GM13976 (cell line): ENCODE results near the gene SPINT2.

ENCODE experiments used
- DNase-seq: peaks from one replicate; pipeline ENCODE4 v3.0.0; 2012; ENCODE audit warnings: low spot score
- in situ Hi-C: fragments of 300-500 bp; cut with MboI; formaldehyde crosslinking; loops from one replicate; pipeline ENCODE4 v1.12.0; 2022; ENCODE audit warnings: low sequenced_read_pairs, mixed read lengths, inconsistent platforms; ENCODE audit not compliant: unreplicated experiment
- TF ChIP-seq, protein P1 (sequence below): IDR thresholded peaks from 2 replicates; pipeline ENCODE4 v1.5.1; 2012; ENCODE audit warnings: borderline replicate concordance, mild to moderate bottlenecking; ENCODE audit not compliant: insufficient read depth; ENCODE audit errors: extremely low read depth, missing control alignments, control extremely low read depth

Gene SPINT2

DNA sequence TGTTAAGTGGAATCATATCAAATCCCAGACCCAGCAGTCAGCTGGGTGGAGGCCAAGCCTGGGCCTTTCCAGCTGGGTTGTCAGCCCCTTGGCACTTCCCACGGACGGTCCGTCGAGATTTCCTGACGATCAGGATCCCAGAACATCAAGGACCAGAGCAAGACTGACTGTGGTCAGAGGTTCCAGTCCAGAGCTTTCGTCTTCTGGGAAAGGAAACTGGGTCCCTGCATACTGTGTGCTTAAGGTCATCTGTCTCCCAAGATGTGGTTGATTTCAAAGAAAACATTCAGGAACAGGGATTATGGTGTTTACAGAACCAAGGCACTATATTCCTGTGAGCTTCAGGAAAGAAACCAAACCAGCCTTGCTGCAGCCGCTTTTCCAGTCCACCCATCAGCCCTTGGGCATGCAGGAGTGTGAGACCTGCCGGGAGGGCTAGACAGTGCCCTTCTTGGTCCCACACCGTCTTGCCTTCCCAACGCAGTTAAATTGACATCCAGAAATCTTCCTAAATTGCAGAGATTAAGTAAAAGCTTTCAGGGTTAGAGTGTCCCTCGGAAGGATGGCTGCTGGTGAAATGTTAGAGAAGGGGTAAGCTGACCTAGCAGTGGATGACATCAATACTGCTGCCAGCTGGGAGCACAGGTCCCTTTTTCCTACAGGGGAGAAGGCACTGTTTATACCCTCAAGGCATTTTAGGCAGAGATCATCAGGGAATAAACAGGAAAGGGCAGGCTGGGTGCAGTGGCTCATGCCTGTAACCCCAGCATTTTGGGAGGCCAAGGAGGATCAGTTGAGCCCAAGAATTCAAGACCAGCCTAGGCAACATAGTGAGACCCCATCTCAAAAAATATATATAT, 34.7 kb downstream of the SPINT2 start:
- no peak for DNase-seq
- in situ Hi-C loops, result no loop called here
- TF ChIP-seq, protein P1, sequence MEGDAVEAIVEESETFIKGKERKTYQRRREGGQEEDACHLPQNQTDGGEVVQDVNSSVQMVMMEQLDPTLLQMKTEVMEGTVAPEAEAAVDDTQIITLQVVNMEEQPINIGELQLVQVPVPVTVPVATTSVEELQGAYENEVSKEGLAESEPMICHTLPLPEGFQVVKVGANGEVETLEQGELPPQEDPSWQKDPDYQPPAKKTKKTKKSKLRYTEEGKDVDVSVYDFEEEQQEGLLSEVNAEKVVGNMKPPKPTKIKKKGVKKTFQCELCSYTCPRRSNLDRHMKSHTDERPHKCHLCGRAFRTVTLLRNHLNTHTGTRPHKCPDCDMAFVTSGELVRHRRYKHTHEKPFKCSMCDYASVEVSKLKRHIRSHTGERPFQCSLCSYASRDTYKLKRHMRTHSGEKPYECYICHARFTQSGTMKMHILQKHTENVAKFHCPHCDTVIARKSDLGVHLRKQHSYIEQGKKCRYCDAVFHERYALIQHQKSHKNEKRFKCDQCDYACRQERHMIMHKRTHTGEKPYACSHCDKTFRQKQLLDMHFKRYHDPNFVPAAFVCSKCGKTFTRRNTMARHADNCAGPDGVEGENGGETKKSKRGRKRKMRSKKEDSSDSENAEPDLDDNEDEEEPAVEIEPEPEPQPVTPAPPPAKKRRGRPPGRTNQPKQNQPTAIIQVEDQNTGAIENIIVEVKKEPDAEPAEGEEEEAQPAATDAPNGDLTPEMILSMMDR, result no peak

DNA sequence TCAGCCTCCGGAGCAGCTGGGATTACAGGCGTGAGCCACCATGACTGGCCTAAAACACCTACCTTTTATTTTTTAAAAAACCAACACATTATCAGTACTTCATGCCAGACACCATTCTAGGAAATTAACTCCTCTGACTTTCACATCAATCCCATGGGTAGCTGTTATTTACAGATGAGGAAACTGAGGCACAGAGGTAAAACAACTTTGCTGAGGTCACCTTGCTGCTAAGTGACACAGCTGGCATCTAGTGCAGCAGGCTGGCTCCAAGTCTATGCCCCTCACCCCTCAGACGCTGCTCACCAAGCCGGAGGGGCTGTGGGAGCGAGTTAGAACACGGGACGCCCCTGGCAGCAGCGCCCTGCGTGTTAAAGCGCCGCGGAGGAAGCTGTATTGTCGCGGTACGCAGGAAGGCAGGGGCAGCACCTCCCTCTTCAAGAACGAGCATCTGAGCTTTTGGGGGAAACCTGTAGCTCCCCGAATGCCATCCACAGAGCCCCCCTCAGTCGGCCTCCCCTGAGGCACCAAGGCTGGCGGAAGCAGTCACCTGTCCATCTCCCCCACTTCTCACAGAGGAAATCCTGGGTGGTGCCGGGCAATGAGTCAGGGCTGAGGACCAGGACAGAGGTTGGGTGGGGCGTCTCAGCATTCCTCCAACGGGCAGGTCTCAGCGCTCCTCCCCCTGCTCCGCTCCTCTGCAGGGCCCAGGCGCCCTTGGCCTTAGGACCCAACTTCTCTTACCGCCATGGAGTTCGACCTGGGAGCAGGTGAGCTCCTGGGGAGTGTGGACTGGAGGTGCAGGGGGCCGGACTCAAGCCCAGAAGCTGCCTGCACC, 39.4 kb downstream of the SPINT2 start, which contains the start of gene C19orf33:
Gene C19orf33, plus strand, starts transcription at position 735 of the 835 bp plus-strand sequence. Its CDS starts 11 bp downstream, at position 746.
- in situ Hi-C loops, result no loop called here
- DNase-seq, result no peak
- TF ChIP-seq, protein P1, result no peak

DNA sequence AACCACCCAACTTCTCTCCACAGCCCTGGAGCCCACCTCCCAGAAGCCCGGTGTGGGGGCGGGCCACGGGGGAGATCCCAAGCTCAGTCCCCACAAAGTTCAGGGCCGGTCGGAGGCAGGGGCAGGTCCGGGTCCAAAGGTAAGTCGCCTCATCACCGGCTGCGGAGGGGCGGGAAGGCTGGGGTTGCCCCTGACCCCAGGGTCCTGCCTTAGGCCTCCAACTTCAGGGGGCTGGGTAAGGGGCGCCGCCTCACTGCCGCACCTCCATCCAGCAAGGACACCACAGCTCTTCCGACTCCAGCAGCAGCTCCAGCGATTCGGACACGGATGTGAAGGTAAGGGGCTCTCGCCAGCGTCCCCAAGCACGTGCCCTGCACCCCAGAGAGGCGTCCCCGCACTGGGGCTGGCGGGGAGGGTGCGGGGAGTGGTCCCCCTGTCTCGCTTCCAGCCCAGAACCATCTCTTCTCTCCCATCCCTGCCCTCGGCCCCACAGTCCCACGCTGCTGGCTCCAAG, 40.0 kb downstream of the SPINT2 start:
- in situ Hi-C loops, result no loop called here
- DNase-seq, result no peak
- TF ChIP-seq, protein P1, result no peak

DNA sequence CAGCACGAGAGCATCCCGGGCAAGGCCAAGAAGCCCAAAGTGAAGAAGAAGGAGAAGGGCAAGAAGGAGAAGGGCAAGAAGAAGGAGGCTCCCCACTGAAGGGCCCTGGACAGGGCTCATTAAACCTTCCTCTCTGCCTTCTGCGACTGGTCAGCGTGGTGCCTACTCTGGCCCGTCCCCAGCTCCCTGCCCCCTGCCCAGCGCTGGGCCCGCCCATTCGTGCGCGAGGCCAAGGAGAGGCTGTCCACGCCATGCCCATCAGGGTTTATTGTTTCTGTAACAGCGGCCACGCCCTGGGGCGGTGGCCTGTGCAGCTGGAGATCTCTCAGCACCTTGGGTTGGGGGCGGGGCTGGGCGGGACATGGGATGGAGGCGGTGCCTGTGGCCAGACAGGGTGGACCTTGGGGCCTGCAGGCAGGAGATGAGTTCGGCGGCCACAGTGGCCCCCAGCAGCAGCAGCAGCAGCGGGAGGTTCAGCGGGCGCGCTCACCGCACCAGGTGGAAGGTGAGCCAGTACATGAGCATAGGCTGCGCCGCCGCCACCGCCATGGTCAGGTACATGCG, 40.6 kb downstream of the SPINT2 start:
- in situ Hi-C loops, result no loop called here
- TF ChIP-seq, protein P1, result no peak
- no peak for DNase-seq

DNA sequence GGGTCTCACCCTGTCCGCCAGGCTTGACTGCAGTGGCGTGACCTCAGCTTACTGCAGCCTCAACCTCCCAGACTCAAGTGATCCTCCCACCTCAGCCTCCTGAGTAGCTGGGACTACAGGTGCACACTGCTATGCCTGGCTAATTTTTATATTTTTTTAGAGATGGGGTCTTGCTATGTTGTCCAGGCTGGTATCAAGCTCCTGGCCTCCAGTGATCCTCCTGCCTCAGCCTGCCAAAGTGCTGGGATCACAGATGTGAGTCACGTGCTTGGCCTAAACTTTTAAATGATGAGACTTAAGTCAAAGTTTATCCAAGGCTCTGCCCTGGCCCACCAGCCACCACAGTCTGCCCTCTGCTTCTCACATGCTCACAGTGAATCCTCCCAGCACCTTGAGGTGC, 41.9 kb downstream of the SPINT2 start:
- TF ChIP-seq, protein P1, result no peak
- DNase-seq, result no peak
- in situ Hi-C loops, result no loop called here

DNA sequence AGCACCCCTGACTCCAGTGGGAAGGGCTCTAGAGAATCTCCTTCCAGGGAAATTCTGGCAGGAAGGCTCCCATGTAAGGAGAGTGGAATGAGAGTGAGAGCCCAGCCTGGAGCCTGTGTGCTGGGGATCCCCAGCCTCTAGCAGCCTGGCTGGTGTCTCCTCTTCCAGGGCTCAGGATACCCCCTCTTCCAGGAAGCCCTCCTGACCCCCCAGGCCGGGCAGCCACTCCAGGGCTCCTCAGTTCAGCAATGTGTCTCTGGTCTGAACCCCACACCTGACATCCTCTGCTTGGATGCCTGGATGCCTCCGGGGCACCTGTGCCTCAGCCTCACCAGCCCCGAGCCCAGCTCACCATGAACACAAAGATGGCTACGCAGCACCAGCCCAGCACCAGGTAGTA, 42.7 kb downstream of the SPINT2 start:
- in situ Hi-C loops, result no loop called here
- no peak for DNase-seq
- TF ChIP-seq, protein P1, result no peak
